Forelimb muscle (tissue), 1 donor: ENCODE measurements around the gene PPP1R2C. TPM values are rescaled to one million over a fixed set of nuclear protein-coding genes. Genes with fewer than 3 reads are reported as not detected.

Experiments used
- DNase-seq: peaks from one replicate; pipeline ENCODE4 v3.0.0-alpha.2; 2013; ENCODE audit warnings: low read depth
- polyA plus RNA-seq: library from polyadenylated mRNA; unstranded; fragments of 120-200 nt; gene quantifications from one replicate; pipeline ENCODE4 v1.2.1, GENCODE V29; 2013; ENCODE audit not compliant: insufficient read length

PPP1R2C gene
- polyA plus RNA-seq, 1 donor = not detected

GRCh38 chrX:42748067-42748850 is 29.7 kb downstream of the PPP1R2C start:
- DNase-seq = no peak

GRCh38 chrX:42746606-42747005 is 31.4 kb downstream of the PPP1R2C start:
- no peak for DNase-seq

- DNase-seq = no peak
These were observed 37.5 kb downstream of the PPP1R2C start for GRCh38 chrX:42740456-42740855.

- DNase-seq = no peak
These were observed 38.2 kb downstream of the PPP1R2C start for GRCh38 chrX:42739741-42740140.

- DNase-seq = no peak
These were observed 38.7 kb downstream of the PPP1R2C start for GRCh38 chrX:42739258-42739657.

- DNase-seq = no peak
These were observed 39.4 kb downstream of the PPP1R2C start for GRCh38 chrX:42738552-42738951.

GRCh38 chrX:42735250-42735649 is 42.7 kb downstream of the PPP1R2C start:
- no peak for DNase-seq

GRCh38 chrX:42732506-42732905 is 45.5 kb downstream of the PPP1R2C start:
- no peak for DNase-seq
